ENCODE measurements around the gene TAS1R1.

TAS1R1 gene

GRCh38 chr1:6510493-6510892 is 44.6 kb upstream of the TAS1R1 start:
- Histone ChIP-seq H3K27me3 (ENCODE audit: control insufficient read depth in 1 of 2, insufficient read depth in 2 of 2, low read length in 2 of 2) (peaks cover 0 to 2% of the 10 kb centered on the region in 2 donors), H3K4me1 (ENCODE audit: control insufficient read depth, insufficient read depth, low read length) (no peaks in the 10 kb centered on the region), H3K4me3 (ENCODE audit: low read length in 2 of 2) (no peak overlapping the region), H3K36me3 (ENCODE audit: control insufficient read depth in 2 of 2, insufficient read depth in 2 of 2, low read length in 2 of 2) (no peaks in the 10 kb centered on the region), H3K9ac (ENCODE audit: low read length in 2 of 2) (no peak overlapping the region), H3K9me3 (ENCODE audit: control insufficient read depth in 2 of 2, low read length in 2 of 2) (no peaks in the 10 kb centered on the region), H3K27ac (ENCODE audit: low read length) (no peak overlapping the region)

GRCh38 chr1:6511056-6511455 is 44.1 kb upstream of the TAS1R1 start:
- Histone ChIP-seq H3K36me3 (ENCODE audit: control insufficient read depth in 2 of 2, insufficient read depth in 2 of 2, low read length in 2 of 2) (no peaks in the 10 kb centered on the region), H3K4me3 (ENCODE audit: low read length in 2 of 2) (no peak overlapping the region), H3K9me3 (ENCODE audit: control insufficient read depth in 2 of 2, low read length in 2 of 2) (no peaks in the 10 kb centered on the region), H3K9ac (ENCODE audit: low read length in 2 of 2) (no peak overlapping the region), H3K27ac (ENCODE audit: low read length) (no peak overlapping the region), H3K27me3 (ENCODE audit: control insufficient read depth in 1 of 2, insufficient read depth in 2 of 2, low read length in 2 of 2) (peaks cover 0 to 2% of the 10 kb centered on the region in 2 donors), H3K4me1 (ENCODE audit: control insufficient read depth, insufficient read depth, low read length) (no peaks in the 10 kb centered on the region)

- Histone ChIP-seq H3K9me3 (ENCODE audit: control insufficient read depth in 2 of 2, low read length in 2 of 2) (no peaks in the 10 kb centered on the region), H3K27ac (ENCODE audit: low read length) (no peak overlapping the region), H3K9ac (ENCODE audit: low read length in 2 of 2) (no peak overlapping the region), H3K36me3 (ENCODE audit: control insufficient read depth in 2 of 2, insufficient read depth in 2 of 2, low read length in 2 of 2) (no peaks in the 10 kb centered on the region), H3K27me3 (ENCODE audit: control insufficient read depth in 1 of 2, insufficient read depth in 2 of 2, low read length in 2 of 2) (peaks cover 0 to 2% of the 10 kb centered on the region in 2 donors), H3K4me1 (ENCODE audit: control insufficient read depth, insufficient read depth, low read length) (no peaks in the 10 kb centered on the region), H3K4me3 (ENCODE audit: low read length in 2 of 2) (no peak overlapping the region)
Observed at GRCh38 chr1:6511561-6512244, 43.4 kb upstream of the TAS1R1 start.

GRCh38 chr1:6512245-6512907 is 42.7 kb upstream of the TAS1R1 start:
- H3K27me3 ChIP-seq (ENCODE audit: control insufficient read depth in 1 of 2, insufficient read depth in 2 of 2, low read length in 2 of 2): peaks cover 0 to 2% of the 10 kb centered on the region in 2 donors
- no peak overlapping the region for H3K27ac ChIP-seq (ENCODE audit: low read length)
- no peaks in the 10 kb centered on the region for H3K36me3 ChIP-seq (ENCODE audit: control insufficient read depth in 2 of 2, insufficient read depth in 2 of 2, low read length in 2 of 2)
- H3K4me1 ChIP-seq (ENCODE audit: control insufficient read depth, insufficient read depth, low read length): no peaks in the 10 kb centered on the region
- no peak overlapping the region for H3K9ac ChIP-seq (ENCODE audit: low read length in 2 of 2)
- H3K9me3 ChIP-seq (ENCODE audit: control insufficient read depth in 2 of 2, low read length in 2 of 2): no peaks in the 10 kb centered on the region
- H3K4me3 ChIP-seq (ENCODE audit: low read length in 2 of 2): no peak overlapping the region

- H3K27ac ChIP-seq (ENCODE audit: low read length): no peak overlapping the region
- no peaks in the 10 kb centered on the region for H3K4me1 ChIP-seq (ENCODE audit: control insufficient read depth, insufficient read depth, low read length)
- H3K9ac ChIP-seq (ENCODE audit: low read length in 2 of 2): no peak overlapping the region
Observed at GRCh38 chr1:6512908-6513280, 42.2 kb upstream of the TAS1R1 start.

GRCh38 chr1:6513320-6513801 is 41.7 kb upstream of the TAS1R1 start:
- H3K27ac ChIP-seq (ENCODE audit: low read length): no peak overlapping the region
- peaks cover 0 to 2% of the 10 kb centered on the region in 2 donors for H3K27me3 ChIP-seq (ENCODE audit: control insufficient read depth in 1 of 2, insufficient read depth in 2 of 2, low read length in 2 of 2)
- no peaks in the 10 kb centered on the region for H3K9me3 ChIP-seq (ENCODE audit: control insufficient read depth in 2 of 2, low read length in 2 of 2)
- no peaks in the 10 kb centered on the region for H3K36me3 ChIP-seq (ENCODE audit: control insufficient read depth in 2 of 2, insufficient read depth in 2 of 2, low read length in 2 of 2)
- no peak overlapping the region for H3K9ac ChIP-seq (ENCODE audit: low read length in 2 of 2)
- no peak overlapping the region for H3K4me3 ChIP-seq (ENCODE audit: low read length in 2 of 2)
- no peaks in the 10 kb centered on the region for H3K4me1 ChIP-seq (ENCODE audit: control insufficient read depth, insufficient read depth, low read length)

More at GRCh38 chr1:6512908-6513280, 42.2 kb upstream of the TAS1R1 start:
- Histone ChIP-seq H3K4me3 (ENCODE audit: low read length in 2 of 2) (no peak overlapping the region), H3K9me3 (ENCODE audit: control insufficient read depth in 2 of 2, low read length in 2 of 2) (no peaks in the 10 kb centered on the region), H3K36me3 (ENCODE audit: control insufficient read depth in 2 of 2, insufficient read depth in 2 of 2, low read length in 2 of 2) (no peaks in the 10 kb centered on the region), H3K27me3 (ENCODE audit: control insufficient read depth in 1 of 2, insufficient read depth in 2 of 2, low read length in 2 of 2) (peaks cover 0 to 2% of the 10 kb centered on the region in 2 donors)

- Histone ChIP-seq H3K4me1 (ENCODE audit: control insufficient read depth, insufficient read depth, low read length) (peaks cover 5% of the 10 kb centered on the region), H3K27ac (ENCODE audit: low read length) (no peak overlapping the region), H3K9ac (ENCODE audit: low read length in 2 of 2) (no peak overlapping the region), H3K36me3 (ENCODE audit: control insufficient read depth in 2 of 2, insufficient read depth in 2 of 2, low read length in 2 of 2) (no peaks in the 10 kb centered on the region), H3K9me3 (ENCODE audit: control insufficient read depth in 2 of 2, low read length in 2 of 2) (no peaks in the 10 kb centered on the region), H3K4me3 (ENCODE audit: low read length in 2 of 2) (no peak overlapping the region), H3K27me3 (ENCODE audit: control insufficient read depth in 1 of 2, insufficient read depth in 2 of 2, low read length in 2 of 2) (no peaks in the 10 kb centered on the region)
Observed at GRCh38 chr1:6515771-6516170, 39.3 kb upstream of the TAS1R1 start.

GRCh38 chr1:6517435-6517851 is 37.7 kb upstream of the TAS1R1 start:
- Histone ChIP-seq H3K27me3 (ENCODE audit: control insufficient read depth in 1 of 2, insufficient read depth in 2 of 2, low read length in 2 of 2) (no peaks in the 10 kb centered on the region), H3K4me1 (ENCODE audit: control insufficient read depth, insufficient read depth, low read length) (peaks cover 5% of the 10 kb centered on the region), H3K9me3 (ENCODE audit: control insufficient read depth in 2 of 2, low read length in 2 of 2) (no peaks in the 10 kb centered on the region), H3K9ac (ENCODE audit: low read length in 2 of 2) (no peak overlapping the region), H3K36me3 (ENCODE audit: control insufficient read depth in 2 of 2, insufficient read depth in 2 of 2, low read length in 2 of 2) (no peaks in the 10 kb centered on the region), H3K27ac (ENCODE audit: low read length) (no peak overlapping the region), H3K4me3 (ENCODE audit: low read length in 2 of 2) (no peak overlapping the region)

GRCh38 chr1:6519491-6519934 is 35.6 kb upstream of the TAS1R1 start:
- no peak overlapping the region for H3K9ac ChIP-seq (ENCODE audit: low read length in 2 of 2)
- H3K9me3 ChIP-seq (ENCODE audit: control insufficient read depth in 2 of 2, low read length in 2 of 2): no peaks in the 10 kb centered on the region
- H3K27ac ChIP-seq (ENCODE audit: low read length): no peak overlapping the region
- H3K4me1 ChIP-seq (ENCODE audit: control insufficient read depth, insufficient read depth, low read length): peaks cover 5% of the 10 kb centered on the region
- no peaks in the 10 kb centered on the region for H3K27me3 ChIP-seq (ENCODE audit: control insufficient read depth in 1 of 2, insufficient read depth in 2 of 2, low read length in 2 of 2)
- H3K4me3 ChIP-seq (ENCODE audit: low read length in 2 of 2): no peak overlapping the region
- peaks cover 0 to 7% of the 10 kb centered on the region in 2 donors for H3K36me3 ChIP-seq (ENCODE audit: control insufficient read depth in 2 of 2, insufficient read depth in 2 of 2, low read length in 2 of 2)

- Histone ChIP-seq H3K9ac (ENCODE audit: low read length in 2 of 2) (no peak overlapping the region), H3K4me1 (ENCODE audit: control insufficient read depth, insufficient read depth, low read length) (peaks cover 5% of the 10 kb centered on the region), H3K36me3 (ENCODE audit: control insufficient read depth in 2 of 2, insufficient read depth in 2 of 2, low read length in 2 of 2) (peaks cover 0 to 7% of the 10 kb centered on the region in 2 donors), H3K27me3 (ENCODE audit: control insufficient read depth in 1 of 2, insufficient read depth in 2 of 2, low read length in 2 of 2) (no peaks in the 10 kb centered on the region), H3K27ac (ENCODE audit: low read length) (no peak overlapping the region), H3K4me3 (ENCODE audit: low read length in 2 of 2) (no peak overlapping the region), H3K9me3 (ENCODE audit: control insufficient read depth in 2 of 2, low read length in 2 of 2) (no peaks in the 10 kb centered on the region)
Observed at GRCh38 chr1:6519935-6520671, 35.0 kb upstream of the TAS1R1 start.

All from stomach smooth muscle (tissue), 2 donors.